ENCODE data around the gene PTPRA.
A peak's percentile ranks its signal among the peaks of the same experiment; 100 is the strongest.

PTPRA gene

DNA sequence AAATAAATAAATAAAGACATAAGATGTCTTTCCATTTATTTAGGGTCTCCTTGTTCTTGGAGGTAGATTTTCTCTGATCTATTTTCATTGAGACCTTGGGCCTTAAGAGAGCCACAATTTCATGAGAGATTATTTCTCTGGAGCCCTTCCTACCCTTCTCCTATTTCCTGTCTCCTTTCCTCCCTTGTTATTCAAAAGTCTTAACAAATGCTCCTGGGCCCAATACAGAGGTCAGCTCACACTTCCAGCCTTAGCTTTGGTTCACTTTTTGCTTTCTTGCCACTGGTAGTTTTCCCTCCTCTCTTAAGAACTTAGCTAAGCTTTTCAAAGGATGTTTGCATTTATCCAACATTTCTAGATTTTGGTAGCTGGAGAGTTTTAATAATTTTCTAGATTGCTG, 44.0 kb downstream of the PTPRA start:
- peaks cover 11 to 25% (median 19%) of the 10 kb centered on the region in 11 experiments; a peak in 21 of 22 replicates for H3K36me3 ChIP-seq
- H3K9me3 ChIP-seq (replicated peaks in 1 of 11): peaks cover 14 to 30% (median 18%) of the 10 kb centered on the region in 11 experiments; a peak in 21 of 22 replicates
- TF ChIP-seq Cebpa-rat (IDR thresholded peaks at IDR 0.05): no peak
- no peak overlapping the region for H3K9ac ChIP-seq
- H3K4me2 ChIP-seq: peak overlapping the region; percentile 48 to 72 (median 58); a peak in 21 of 22 replicates
- peak overlapping the region in 3 of 11 experiments; percentile 0 to 44 (median 4); a peak in 2 of 22 replicates for H3K27ac ChIP-seq
- no peak overlapping the region for H3K4me3 ChIP-seq
- H4K20me1 ChIP-seq: peaks cover 0 to 49% (median 28%) of the 10 kb centered on the region in 11 experiments; a peak in 15 of 22 replicates
- no peaks in the 10 kb centered on the region for H3K27me3 ChIP-seq
- peaks cover 28 to 44% (median 38%) of the 10 kb centered on the region in 10 experiments for H3K4me1 ChIP-seq

DNA sequence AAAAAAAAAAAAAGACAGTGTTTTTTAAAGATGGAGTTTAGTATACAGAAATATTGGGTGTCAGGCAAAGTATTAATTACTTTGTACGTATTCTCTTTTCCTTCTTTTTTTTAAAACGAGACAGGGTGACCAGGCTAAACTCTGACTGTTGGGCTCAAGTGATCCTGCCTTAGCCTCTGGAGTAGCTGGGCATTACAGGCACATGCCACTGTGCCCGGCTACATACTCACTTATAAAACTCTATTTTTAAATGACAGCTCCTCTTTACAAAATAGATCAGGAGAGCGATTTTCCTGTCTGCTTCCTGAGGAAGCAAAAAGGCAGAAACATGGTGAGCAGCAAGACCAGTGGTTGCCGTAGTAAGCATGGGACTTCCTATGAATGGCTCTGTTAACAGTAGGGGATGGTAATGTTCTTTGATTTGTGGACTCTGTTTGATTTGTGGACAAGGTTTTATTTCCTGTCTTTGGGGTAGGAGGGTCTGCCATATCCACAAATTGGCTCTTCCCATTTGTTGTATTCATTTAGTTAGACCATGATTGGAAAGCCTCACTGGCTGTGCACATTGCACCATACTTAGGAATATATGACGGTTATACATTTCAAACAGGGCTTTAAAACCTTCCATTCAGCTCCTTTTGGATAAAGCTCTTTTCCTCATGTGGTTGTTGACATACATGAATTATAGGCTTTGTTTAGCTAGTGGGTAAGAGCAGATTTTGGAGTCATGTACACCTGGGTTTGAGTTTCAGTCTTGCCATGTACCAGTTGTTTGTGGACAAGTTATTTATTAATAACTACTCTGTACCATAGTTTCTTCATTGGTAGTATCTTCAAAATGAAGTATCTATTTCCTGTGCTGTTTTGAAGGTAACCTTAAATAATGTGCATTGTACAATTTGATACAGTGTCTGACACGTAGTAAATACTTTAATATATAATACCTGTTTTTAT, 45.1 kb downstream of the PTPRA start:
- Histone ChIP-seq H3K9ac (0 out of 22 replicates have a peak overlapping the region, but pooled peaks of 1 of the 11 experiments have one; percentile 30), H3K9me3 (replicated peaks in 1 of 11) (peaks cover 14 to 30% (median 18%) of the 10 kb centered on the region in 11 experiments; a peak in 21 of 22 replicates), H3K4me1 (peaks cover 28 to 44% (median 38%) of the 10 kb centered on the region in 10 experiments), H3K27me3 (no peaks in the 10 kb centered on the region), H3K36me3 (peaks cover 12 to 32% (median 27%) of the 10 kb centered on the region in 11 experiments), H3K4me3 (no peak overlapping the region), H3K4me2 (peak overlapping the region; percentile 48 to 72 (median 58); a peak in 21 of 22 replicates), H3K27ac (peak overlapping the region in 4 of 11 experiments; percentile 12 to 44 (median 31); a peak in 3 of 22 replicates), H4K20me1 (peaks cover 0 to 51% (median 20%) of the 10 kb centered on the region in 11 experiments; a peak in 14 of 22 replicates)
- no peak for TF ChIP-seq Cebpa-rat (IDR thresholded peaks at IDR 0.05)

DNA sequence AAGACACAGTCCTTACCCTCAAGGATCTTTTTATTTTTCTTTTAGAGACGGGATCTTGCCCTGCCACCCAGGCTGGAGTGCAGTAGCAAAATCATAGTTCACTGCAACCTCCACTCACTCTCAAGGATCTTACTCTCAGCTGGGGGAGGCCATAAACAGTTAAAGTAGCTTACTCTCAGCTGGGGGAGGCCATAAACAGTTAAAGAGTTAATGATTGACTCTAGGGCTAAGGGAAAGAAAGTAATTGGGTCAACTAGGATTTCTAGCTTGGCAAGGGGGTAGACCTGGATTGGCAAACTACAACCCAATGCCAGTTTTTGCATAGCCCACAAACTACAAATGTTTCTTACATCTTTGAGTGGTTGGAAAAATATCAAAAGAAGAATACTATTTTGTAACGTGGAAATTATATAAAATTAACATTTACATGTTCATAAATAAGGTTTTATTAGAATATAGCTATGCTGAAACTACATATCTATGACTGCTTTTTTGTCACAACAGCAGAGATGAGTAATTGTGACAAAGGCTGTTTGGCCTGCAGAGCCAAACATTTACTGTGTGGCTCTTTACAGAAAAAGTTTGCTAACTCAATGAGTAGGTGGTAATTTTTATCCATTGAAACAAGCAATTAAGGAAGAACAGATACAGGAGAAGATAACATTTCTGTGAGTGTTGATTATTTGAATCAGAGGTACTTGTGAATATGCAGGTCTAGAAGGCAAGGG, 46.4 kb downstream of the PTPRA start:
- no peaks in the 10 kb centered on the region for H3K27me3 ChIP-seq
- H3K9me3 ChIP-seq (replicated peaks in 1 of 11): peaks cover 14 to 30% (median 18%) of the 10 kb centered on the region in 11 experiments; a peak in 21 of 22 replicates
- no peak for TF ChIP-seq Cebpa-rat (IDR thresholded peaks at IDR 0.05)
- no peak overlapping the region for H3K27ac ChIP-seq
- H3K36me3 ChIP-seq: peaks cover 25 to 45% (median 40%) of the 10 kb centered on the region in 11 experiments
- H3K4me1 ChIP-seq: peaks cover 28 to 44% (median 38%) of the 10 kb centered on the region in 10 experiments
- H3K4me2 ChIP-seq: no peak overlapping the region
- no peak overlapping the region for H3K9ac ChIP-seq
- no peak overlapping the region for H3K4me3 ChIP-seq
- peaks cover 0 to 43% (median 16%) of the 10 kb centered on the region in 11 experiments; a peak in 14 of 22 replicates for H4K20me1 ChIP-seq

DNA sequence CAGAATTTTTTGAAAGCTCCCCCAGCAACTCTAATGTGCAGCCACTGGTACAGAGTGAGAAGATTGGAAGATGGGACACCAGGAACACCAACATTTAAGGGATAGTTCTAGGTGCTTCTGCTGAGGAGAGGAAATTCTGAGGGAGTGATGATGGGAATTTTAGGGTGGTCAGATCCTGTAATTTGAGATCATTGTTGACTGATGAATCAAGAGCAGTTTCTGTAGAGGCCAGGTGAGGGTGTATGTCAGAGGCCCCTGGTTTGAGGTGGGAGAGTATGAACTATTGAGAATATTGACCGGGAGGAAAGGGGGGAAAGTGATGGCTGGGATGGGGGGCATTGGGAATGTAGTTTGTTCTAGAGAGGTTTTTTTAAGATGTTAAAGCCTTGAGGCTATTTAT, 47.2 kb downstream of the PTPRA start:
- H3K4me2 ChIP-seq: peak overlapping the region in 10 of 11 experiments; percentile 7 to 53 (median 40); a peak in 14 of 22 replicates
- no peak for TF ChIP-seq Cebpa-rat (IDR thresholded peaks at IDR 0.05)
- H3K9ac ChIP-seq: no peak overlapping the region
- peaks cover 14 to 24% (median 16%) of the 10 kb centered on the region in 11 experiments; a peak in 21 of 22 replicates for H3K9me3 ChIP-seq (replicated peaks in 1 of 11)
- peaks cover 28 to 44% (median 38%) of the 10 kb centered on the region in 10 experiments for H3K4me1 ChIP-seq
- H3K36me3 ChIP-seq: peaks cover 32 to 53% (median 48%) of the 10 kb centered on the region in 11 experiments
- no peak overlapping the region for H3K27ac ChIP-seq
- H4K20me1 ChIP-seq: peaks cover 0 to 43% (median 16%) of the 10 kb centered on the region in 11 experiments; a peak in 14 of 22 replicates
- H3K27me3 ChIP-seq: no peaks in the 10 kb centered on the region
- H3K4me3 ChIP-seq: no peak overlapping the region

DNA sequence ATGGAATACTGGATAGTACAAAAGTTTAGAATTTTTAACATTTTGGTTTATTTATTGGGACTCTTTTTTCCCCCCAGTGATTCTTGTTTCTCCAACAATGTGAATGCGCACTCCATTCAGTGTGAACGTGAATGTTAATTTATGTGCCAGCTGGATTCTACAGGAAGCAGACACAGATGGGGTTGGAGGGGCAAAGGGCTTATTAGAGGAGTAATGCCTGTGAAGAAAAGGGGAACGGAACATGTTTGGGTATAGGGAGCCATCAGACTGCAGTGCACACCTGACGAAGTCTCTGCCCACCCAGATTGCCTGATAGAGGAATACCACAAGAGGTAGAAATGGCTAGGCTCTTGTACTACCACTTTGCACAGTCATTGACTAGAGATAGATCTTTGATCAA, 48.2 kb downstream of the PTPRA start:
- no peak overlapping the region for H3K9ac ChIP-seq
- H3K4me3 ChIP-seq: no peak overlapping the region
- peaks cover 0 to 43% (median 16%) of the 10 kb centered on the region in 11 experiments; a peak in 14 of 22 replicates for H4K20me1 ChIP-seq
- H3K9me3 ChIP-seq (replicated peaks in 1 of 11): peaks cover 4 to 14% (median 6%) of the 10 kb centered on the region in 11 experiments; a peak in 21 of 22 replicates
- no peak for TF ChIP-seq Cebpa-rat (IDR thresholded peaks at IDR 0.05)
- H3K27ac ChIP-seq: no peak overlapping the region
- no peaks in the 10 kb centered on the region for H3K27me3 ChIP-seq
- peaks cover 36 to 53% (median 46%) of the 10 kb centered on the region in 11 experiments for H3K36me3 ChIP-seq
- peaks cover 28 to 44% (median 38%) of the 10 kb centered on the region in 10 experiments for H3K4me1 ChIP-seq
- H3K4me2 ChIP-seq: peak overlapping the region in 8 of 11 experiments; percentile 19 to 53 (median 37); a peak in 14 of 22 replicates

DNA sequence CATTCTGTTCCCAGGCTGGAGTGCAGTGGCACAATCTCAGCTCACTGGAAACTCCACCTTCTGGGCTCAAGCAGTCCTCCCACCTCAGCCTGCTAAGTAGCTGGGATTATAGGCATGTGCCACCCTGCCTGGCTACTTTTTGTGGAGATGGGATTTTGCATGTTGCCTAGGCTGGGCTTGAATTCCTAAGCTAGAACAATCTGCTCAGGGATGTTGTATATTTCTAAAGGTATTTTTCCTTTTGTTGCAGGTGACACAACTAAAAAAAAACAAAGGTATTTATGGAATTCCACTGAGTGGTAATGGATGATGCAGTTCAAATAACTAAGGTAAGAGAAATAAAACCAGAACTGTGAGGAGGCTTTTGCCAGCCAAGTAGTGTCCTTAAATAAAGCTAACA, 49.7 kb downstream of the PTPRA start:
- Histone ChIP-seq H3K4me2 (no peak overlapping the region), H3K27ac (no peak overlapping the region), H3K36me3 (peaks cover 38 to 61% (median 55%) of the 10 kb centered on the region in 11 experiments), H4K20me1 (peaks cover 0 to 43% (median 16%) of the 10 kb centered on the region in 11 experiments; a peak in 13 of 22 replicates), H3K9me3 (replicated peaks in 1 of 11) (no peaks in the 10 kb centered on the region), H3K4me3 (no peak overlapping the region), H3K4me1 (peaks cover 19 to 33% (median 28%) of the 10 kb centered on the region in 10 experiments), H3K27me3 (no peaks in the 10 kb centered on the region), H3K9ac (no peak overlapping the region)
- TF ChIP-seq Cebpa-rat (IDR thresholded peaks at IDR 0.05): no peak

DNA sequence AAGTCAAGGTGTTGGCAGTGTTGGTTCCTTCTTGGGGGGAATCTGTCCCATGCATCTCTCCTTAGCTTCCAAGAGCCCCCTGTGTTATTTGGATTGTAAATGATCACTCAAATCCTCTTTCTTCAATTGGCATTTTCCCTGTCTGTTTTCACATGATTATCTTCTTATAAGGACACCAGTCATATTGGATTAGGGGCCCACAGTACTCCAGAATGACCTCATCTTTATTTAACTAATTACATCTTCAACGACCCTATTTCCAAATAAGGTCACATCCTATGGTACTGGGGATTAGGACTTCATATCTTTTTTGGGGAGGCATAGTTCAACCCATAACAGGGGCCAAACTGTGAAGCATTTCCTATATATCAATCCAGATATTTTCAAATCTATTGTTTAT, 57.3 kb downstream of the PTPRA start:
- no peak overlapping the region for H3K27ac ChIP-seq
- H3K9ac ChIP-seq: no peak overlapping the region
- no peak for TF ChIP-seq Cebpa-rat (IDR thresholded peaks at IDR 0.05)
- H3K27me3 ChIP-seq: no peaks in the 10 kb centered on the region
- H3K4me2 ChIP-seq: no peak overlapping the region
- H3K9me3 ChIP-seq (replicated peaks in 1 of 11): peaks cover 0 to 1% (median 0%) of the 10 kb centered on the region in 11 experiments; a peak in 1 of 22 replicates
- H3K36me3 ChIP-seq: peaks cover 47 to 88% (median 70%) of the 10 kb centered on the region in 11 experiments
- peaks cover 0 to 5% (median 0%) of the 10 kb centered on the region in 10 experiments; a peak in 1 of 20 replicates for H3K4me1 ChIP-seq
- H3K4me3 ChIP-seq: no peak overlapping the region
- H4K20me1 ChIP-seq: peaks cover 0 to 7% (median 0%) of the 10 kb centered on the region in 11 experiments; a peak in 5 of 22 replicates

DNA sequence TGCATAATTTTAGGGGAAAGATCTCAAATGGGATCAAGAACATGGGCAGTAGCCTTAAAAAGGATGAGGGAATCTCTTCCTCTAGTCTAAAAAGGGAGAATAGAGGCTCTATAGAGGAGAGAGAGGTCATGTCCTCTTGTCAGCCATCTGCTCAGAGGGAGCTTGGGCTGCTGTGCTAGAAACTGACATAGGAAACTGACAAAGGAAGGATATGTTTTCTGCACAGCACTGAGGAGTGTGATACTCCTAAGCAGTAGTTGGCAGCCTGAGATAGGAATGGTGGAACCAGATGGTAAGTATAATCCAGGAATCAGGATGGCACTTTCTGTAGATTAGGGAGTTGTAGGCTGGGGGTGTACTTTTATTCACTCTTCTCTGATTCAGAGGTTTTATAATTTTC, 59.2 kb downstream of the PTPRA start:
- H4K20me1 ChIP-seq: peaks cover 0 to 7% (median 0%) of the 10 kb centered on the region in 11 experiments; a peak in 5 of 22 replicates
- H3K27me3 ChIP-seq: no peaks in the 10 kb centered on the region
- peaks cover 34 to 80% (median 58%) of the 10 kb centered on the region in 11 experiments for H3K36me3 ChIP-seq
- no peak overlapping the region for H3K4me3 ChIP-seq
- no peak overlapping the region for H3K27ac ChIP-seq
- no peak for TF ChIP-seq Cebpa-rat (IDR thresholded peaks at IDR 0.05)
- no peak overlapping the region for H3K4me2 ChIP-seq
- H3K9ac ChIP-seq: no peak overlapping the region; a peak in 1 of 22 replicates
- H3K4me1 ChIP-seq: peaks cover 0 to 5% (median 0%) of the 10 kb centered on the region in 10 experiments; a peak in 1 of 20 replicates
- H3K9me3 ChIP-seq (replicated peaks in 1 of 11): peaks cover 0 to 5% (median 0%) of the 10 kb centered on the region in 11 experiments; a peak in 1 of 22 replicates

Data from BLaER1 treated with 17β-estradiol and CSF1 and Interleukin-3, amounts not matched to agents 10 nM and 100 nM (cell line).